ENCODE data around the gene MED13L. TPM values are rescaled to one million over a fixed set of nuclear protein-coding genes. Genes with fewer than 3 reads are reported as not detected.

MED13L gene
- total RNA-seq, 1 donor from 2014 or later = 39.8 TPM

DNA sequence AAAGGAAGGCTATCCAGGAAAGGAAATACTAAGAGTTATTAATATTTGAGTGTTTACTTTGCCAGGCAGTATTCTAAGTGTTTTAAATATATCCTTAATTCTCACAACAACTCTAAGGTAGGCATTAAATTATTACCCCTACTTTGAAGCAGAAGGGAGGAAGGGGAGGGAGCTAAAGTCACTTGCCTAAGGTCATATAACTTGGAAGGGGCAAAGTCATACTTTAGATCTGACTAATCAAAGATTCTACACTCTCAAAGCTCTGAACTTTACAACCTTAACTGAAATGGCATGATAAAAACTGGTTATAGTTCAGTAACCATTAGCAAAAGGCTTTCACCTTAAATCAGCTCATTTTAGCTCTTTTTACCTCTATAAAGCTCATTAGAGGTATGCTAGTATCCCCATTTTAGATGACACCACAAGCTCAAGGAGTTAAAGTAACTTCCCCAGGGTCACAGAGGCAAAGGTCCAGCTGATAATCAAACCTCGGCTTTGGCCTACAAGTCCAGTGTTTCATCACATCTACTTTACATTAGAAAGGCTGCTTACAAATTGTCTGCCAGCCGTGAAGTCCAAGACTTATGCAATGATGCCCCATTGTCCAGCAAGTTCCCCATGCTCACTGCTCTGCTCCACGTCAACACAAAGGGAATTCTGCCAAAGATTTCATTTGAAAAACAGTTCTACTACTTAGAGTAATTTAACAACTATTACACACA lies 223.9 kb downstream of the MED13L start:
- Histone ChIP-seq H3K36me3 (ENCODE audit: control insufficient read depth, insufficient read depth, low read length) (no peaks in the 10 kb centered on the region), H3K4me3 (ENCODE audit: low read depth, low read length) (no peak overlapping the region), H3K27me3 (ENCODE audit: control insufficient read depth, insufficient read depth, low read length) (no peaks in the 10 kb centered on the region)
- DNase-seq (ENCODE audit: low read depth) (peak; percentile 41), FAIRE-seq (no peak)
- TF ChIP-seq, protein P1, sequence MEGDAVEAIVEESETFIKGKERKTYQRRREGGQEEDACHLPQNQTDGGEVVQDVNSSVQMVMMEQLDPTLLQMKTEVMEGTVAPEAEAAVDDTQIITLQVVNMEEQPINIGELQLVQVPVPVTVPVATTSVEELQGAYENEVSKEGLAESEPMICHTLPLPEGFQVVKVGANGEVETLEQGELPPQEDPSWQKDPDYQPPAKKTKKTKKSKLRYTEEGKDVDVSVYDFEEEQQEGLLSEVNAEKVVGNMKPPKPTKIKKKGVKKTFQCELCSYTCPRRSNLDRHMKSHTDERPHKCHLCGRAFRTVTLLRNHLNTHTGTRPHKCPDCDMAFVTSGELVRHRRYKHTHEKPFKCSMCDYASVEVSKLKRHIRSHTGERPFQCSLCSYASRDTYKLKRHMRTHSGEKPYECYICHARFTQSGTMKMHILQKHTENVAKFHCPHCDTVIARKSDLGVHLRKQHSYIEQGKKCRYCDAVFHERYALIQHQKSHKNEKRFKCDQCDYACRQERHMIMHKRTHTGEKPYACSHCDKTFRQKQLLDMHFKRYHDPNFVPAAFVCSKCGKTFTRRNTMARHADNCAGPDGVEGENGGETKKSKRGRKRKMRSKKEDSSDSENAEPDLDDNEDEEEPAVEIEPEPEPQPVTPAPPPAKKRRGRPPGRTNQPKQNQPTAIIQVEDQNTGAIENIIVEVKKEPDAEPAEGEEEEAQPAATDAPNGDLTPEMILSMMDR (IDR thresholded peaks at IDR 0.05; ENCODE audit: insufficient read depth, low read length, severe bottlenecking) = no peak

DNA sequence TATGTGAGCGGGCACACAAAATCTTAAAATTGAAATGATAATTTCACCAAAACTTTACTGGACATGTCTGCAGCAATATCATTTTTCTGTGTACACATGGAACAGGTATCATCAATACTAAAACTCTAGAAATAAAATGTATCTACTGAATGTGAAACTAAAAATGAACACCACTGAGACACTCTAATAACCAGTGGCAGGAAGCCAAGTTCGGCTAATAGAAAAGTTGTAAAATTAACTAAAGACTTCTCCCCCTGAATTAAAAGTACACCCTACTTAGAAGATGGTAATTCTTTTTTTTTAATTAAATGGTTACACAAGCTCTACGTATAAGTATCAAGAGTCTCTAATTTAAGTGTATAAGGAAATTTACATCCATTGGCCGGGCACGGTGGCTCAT lies 227.2 kb downstream of the MED13L start:
- no peak overlapping the region for H3K4me3 ChIP-seq (ENCODE audit: low read depth, low read length)
- TF ChIP-seq, protein P1 (IDR thresholded peaks at IDR 0.05; ENCODE audit: insufficient read depth, low read length, severe bottlenecking) = no peak
- H3K36me3 ChIP-seq (ENCODE audit: control insufficient read depth, insufficient read depth, low read length) = no peaks in the 10 kb centered on the region
- no peaks in the 10 kb centered on the region for H3K27me3 ChIP-seq (ENCODE audit: control insufficient read depth, insufficient read depth, low read length)
- DNase-seq (ENCODE audit: low read depth) (no peak), FAIRE-seq (no peak)

DNA sequence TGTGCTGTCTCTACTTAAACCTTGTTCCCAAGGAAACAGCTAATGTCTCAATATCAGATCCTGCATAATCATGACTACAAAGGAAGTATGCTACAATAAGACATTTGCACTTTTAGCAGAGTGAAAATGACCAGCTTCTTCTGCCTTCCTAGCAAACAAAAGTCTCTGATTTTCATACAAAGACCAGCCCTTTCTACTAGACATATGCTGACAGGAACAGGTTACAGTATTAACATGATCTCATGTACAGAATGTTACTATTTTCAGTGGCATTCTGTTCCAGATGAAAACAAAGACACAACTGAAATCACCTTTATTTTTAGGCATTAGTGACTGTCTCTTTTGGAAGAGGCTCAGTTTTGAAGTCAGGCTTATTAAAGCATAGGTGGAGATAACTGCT lies 228.6 kb downstream of the MED13L start:
- Histone ChIP-seq H3K36me3 (ENCODE audit: control insufficient read depth, insufficient read depth, low read length) (no peaks in the 10 kb centered on the region), H3K4me3 (ENCODE audit: low read depth, low read length) (no peak overlapping the region), H3K27me3 (ENCODE audit: control insufficient read depth, insufficient read depth, low read length) (no peaks in the 10 kb centered on the region)
- FAIRE-seq (no peak), DNase-seq (ENCODE audit: low read depth) (no peak)
- TF ChIP-seq, protein P1 (IDR thresholded peaks at IDR 0.05; ENCODE audit: insufficient read depth, low read length, severe bottlenecking) = no peak

DNA sequence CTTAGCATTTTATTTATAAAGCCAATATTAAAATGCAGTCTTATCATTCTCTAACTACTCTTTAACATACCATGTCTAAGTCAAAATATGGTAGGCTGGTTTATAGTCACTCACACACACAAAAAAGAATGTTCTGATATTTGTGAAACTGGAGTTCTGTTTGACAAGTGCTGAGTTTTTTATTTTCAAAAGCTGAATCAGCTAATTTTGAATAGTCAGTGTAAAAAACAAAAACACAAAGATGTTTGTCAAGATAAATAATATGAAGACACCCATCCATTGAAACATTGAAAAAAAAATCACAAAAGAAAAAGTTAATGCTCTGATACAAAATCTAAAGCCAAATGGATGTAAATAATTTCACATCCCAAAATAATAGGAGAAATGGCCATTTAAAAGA lies 231.5 kb downstream of the MED13L start:
- FAIRE-seq = no peak
- TF ChIP-seq, protein P1 (IDR thresholded peaks at IDR 0.05; ENCODE audit: insufficient read depth, low read length, severe bottlenecking) = no peak
- DNase-seq (ENCODE audit: low read depth) = no peak
- Histone ChIP-seq H3K4me3 (ENCODE audit: low read depth, low read length) (no peak overlapping the region), H3K27me3 (ENCODE audit: control insufficient read depth, insufficient read depth, low read length) (no peaks in the 10 kb centered on the region), H3K36me3 (ENCODE audit: control insufficient read depth, insufficient read depth, low read length) (no peaks in the 10 kb centered on the region)

DNA sequence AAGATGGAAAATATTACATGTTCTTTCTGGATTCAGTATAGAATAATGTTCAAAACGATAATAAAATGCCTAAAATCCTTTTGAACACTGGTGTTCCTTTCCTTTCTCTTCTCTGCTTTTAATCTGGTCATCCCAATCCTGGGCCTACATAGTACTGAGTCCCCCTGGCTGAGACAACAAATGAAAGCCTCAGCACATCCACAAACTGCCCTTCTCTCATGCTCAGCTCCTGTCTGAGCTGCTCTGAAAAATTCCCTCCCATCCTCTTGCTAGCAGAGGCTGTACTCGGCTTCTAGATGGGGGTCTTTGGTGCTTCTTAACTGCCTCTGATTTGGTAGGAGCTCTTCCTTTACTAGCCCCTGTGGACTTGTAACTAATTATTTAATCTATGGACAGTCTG lies 232.3 kb downstream of the MED13L start:
- FAIRE-seq = no peak

More for the DNA sequence above, 232.3 kb downstream of the MED13L start:
- TF ChIP-seq, protein P1 (IDR thresholded peaks at IDR 0.05; ENCODE audit: insufficient read depth, low read length, severe bottlenecking) = no peak
- Histone ChIP-seq H3K36me3 (ENCODE audit: control insufficient read depth, insufficient read depth, low read length) (no peaks in the 10 kb centered on the region), H3K27me3 (ENCODE audit: control insufficient read depth, insufficient read depth, low read length) (no peaks in the 10 kb centered on the region), H3K4me3 (ENCODE audit: low read depth, low read length) (no peak overlapping the region)
- DNase-seq (ENCODE audit: low read depth) = no peak

Measured in bronchial epithelial cell (primary cell).